Islet precursor cell (in vitro differentiated cells): ENCODE measurements around the gene RTP3.
"Not testable (repeated sequence)": the region's sequence is repeated elsewhere in the genome, so short reads cannot be mapped to it uniquely, and the experiment has no call there.

ENCODE experiments used
- DNase-seq: peaks from one replicate; pipeline ENCODE4 v3.0.0-alpha.2; 2018

Gene RTP3

GRCh38 chr3:46491089-46492070 is 6.4 kb upstream of the RTP3 start:
- DNase-seq: peak; percentile 17

- peak; percentile 22 for DNase-seq
Observed at GRCh38 chr3:46492890-46493547, 4.8 kb upstream of the RTP3 start.

GRCh38 chr3:46494491-46494890 is 3.3 kb upstream of the RTP3 start:
- not testable (repeated sequence) for DNase-seq

GRCh38 chr3:46495901-46496456 is 1.8 kb upstream of the RTP3 start:
- peak; percentile 90 for DNase-seq

- no peak for DNase-seq
Observed at GRCh38 chr3:46496746-46497555, 825 bp upstream of the RTP3 start.

GRCh38 chr3:46498916-46499519 is 1.2 kb downstream of the RTP3 start:
- no peak for DNase-seq

GRCh38 chr3:46500656-46501635 is 3.2 kb downstream of the RTP3 start:
- no peak for DNase-seq

GRCh38 chr3:46501702-46502101 is 3.9 kb downstream of the RTP3 start:
- no peak for DNase-seq

GRCh38 chr3:46503200-46503874 is 5.6 kb downstream of the RTP3 start:
- DNase-seq: no peak

- no peak for DNase-seq
Observed at GRCh38 chr3:46504789-46505188, 7.0 kb downstream of the RTP3 start.

- DNase-seq: no peak
Observed at GRCh38 chr3:46505953-46506352, 8.2 kb downstream of the RTP3 start.

- DNase-seq: no peak
Observed at GRCh38 chr3:46506526-46506925, 8.8 kb downstream of the RTP3 start.

- no peak for DNase-seq
Observed at GRCh38 chr3:46508850-46509591, 11.2 kb downstream of the RTP3 start.

GRCh38 chr3:46509661-46510187 is 11.9 kb downstream of the RTP3 start:
- DNase-seq: no peak

GRCh38 chr3:46512191-46512749 is 14.5 kb downstream of the RTP3 start:
- no peak for DNase-seq

GRCh38 chr3:46516521-46516920 is 18.7 kb downstream of the RTP3 start:
- DNase-seq: no peak

- no peak for DNase-seq
Observed at GRCh38 chr3:46517016-46517783, 19.4 kb downstream of the RTP3 start.

GRCh38 chr3:46517784-46518181 is 20.0 kb downstream of the RTP3 start:
- DNase-seq: no peak
